Trophoblast cell (in vitro differentiated cells and primary cell): ENCODE measurements around the gene HOMER2.

Experiments used
- DNase-seq, 2 donors: peaks; one replicate each; pipeline ENCODE4 v3.0.0-alpha.2; 2016
- H2AFZ ChIP-seq: 2 replicates; pipeline ENCODE4 v1.6.1; 2013; ENCODE audit warnings: low read length, moderate library complexity, mild to moderate bottlenecking; ENCODE audit not compliant: insufficient read depth, poor library complexity
- H2AK5ac ChIP-seq: 2 replicates; pipeline ENCODE4 v1.6.1; 2013; ENCODE audit warnings: mild to moderate bottlenecking, low read length
- H2BK120ac ChIP-seq: 2 replicates; pipeline ENCODE4 v1.6.1; 2013; ENCODE audit warnings: low read length, mild to moderate bottlenecking, moderate library complexity; ENCODE audit not compliant: insufficient read depth, poor library complexity
- H2BK12ac ChIP-seq: 2 replicates; pipeline ENCODE4 v1.6.1; 2013; ENCODE audit warnings: mild to moderate bottlenecking, low read length, moderate library complexity
- H2BK5ac ChIP-seq: 2 replicates; pipeline ENCODE4 v1.6.1; 2013; ENCODE audit warnings: low read length, low read depth, moderate library complexity, mild to moderate bottlenecking; ENCODE audit not compliant: poor library complexity
- H3K14ac ChIP-seq: 2 replicates; pipeline ENCODE4 v1.6.1; 2013; ENCODE audit warnings: mild to moderate bottlenecking, low read length
- H3K18ac ChIP-seq: 2 replicates; pipeline ENCODE4 v1.6.1; 2013; ENCODE audit warnings: mild to moderate bottlenecking, low read length
- H3K23ac ChIP-seq: 2 replicates; pipeline ENCODE4 v1.6.1; 2013; ENCODE audit warnings: low read length
- H3K27ac ChIP-seq: 2 replicates; pipeline ENCODE4 v1.5.1; 2013; ENCODE audit warnings: low read depth, mild to moderate bottlenecking, inconsistent platforms, low read length, moderate library complexity
- H3K27me3 ChIP-seq: 2 replicates; pipeline ENCODE4 v1.6.1; 2013; ENCODE audit warnings: inconsistent platforms, mild to moderate bottlenecking, low read length, moderate library complexity; ENCODE audit not compliant: insufficient read depth
- H3K36me3 ChIP-seq, 2 experiments: 1 replicate in 1 of 2; 2 replicates in 1 of 2; pipeline ENCODE4 v1.6.1; 2013; ENCODE audit warnings: low read length in 2 of 2, mild to moderate bottlenecking in 2 of 2, moderate library complexity in 1 of 2; ENCODE audit not compliant: insufficient read depth in 2 of 2, control insufficient read depth in 1 of 2
- H3K4ac ChIP-seq: 2 replicates; pipeline ENCODE4 v1.6.1; 2013; ENCODE audit warnings: low read depth, mild to moderate bottlenecking, low read length, moderate library complexity
- H3K4me1 ChIP-seq, 2 experiments: 1 replicate in 1 of 2; 2 replicates in 1 of 2; pipeline ENCODE4 v1.6.1; 2013; ENCODE audit warnings: low read length in 2 of 2, mild to moderate bottlenecking in 2 of 2, moderate library complexity in 1 of 2; ENCODE audit not compliant: insufficient read depth in 2 of 2, control insufficient read depth in 1 of 2
- H3K4me2 ChIP-seq: 2 replicates; pipeline ENCODE4 v1.6.1; 2013; ENCODE audit warnings: inconsistent platforms, mild to moderate bottlenecking, low read length, moderate library complexity
- H3K4me3 ChIP-seq: 2 replicates; pipeline ENCODE4 v1.5.1; 2013; ENCODE audit warnings: mild to moderate bottlenecking, low read depth, low read length, inconsistent platforms
- H3K79me1 ChIP-seq: one replicate; pipeline ENCODE4 v1.6.1; 2013; ENCODE audit warnings: low read length
- H3K79me2 ChIP-seq: 2 replicates; pipeline ENCODE4 v1.6.1; 2013; ENCODE audit warnings: low read length, mild to moderate bottlenecking; ENCODE audit not compliant: control insufficient read depth, insufficient read depth, poor library complexity
- H3K9ac ChIP-seq: 2 replicates; pipeline ENCODE4 v1.6.1; 2013; ENCODE audit warnings: mild to moderate bottlenecking, low read length
- H3K9me3 ChIP-seq: 2 replicates; pipeline ENCODE4 v1.6.1; 2013; ENCODE audit warnings: low read depth, mild to moderate bottlenecking, control low read depth, inconsistent platforms, low read length; ENCODE audit not compliant: insufficient read depth
- H4K12ac ChIP-seq: 2 replicates; pipeline ENCODE4 v1.6.1; 2013; ENCODE audit warnings: low read depth, mild to moderate bottlenecking, low read length, moderate library complexity
- H4K8ac ChIP-seq: 2 replicates; pipeline ENCODE4 v1.6.1; 2013; ENCODE audit warnings: low read depth, mild to moderate bottlenecking, low read length, moderate library complexity
- H4K91ac ChIP-seq: one replicate; pipeline ENCODE4 v1.6.1; 2013; ENCODE audit warnings: low read depth, mild to moderate bottlenecking, low read length, moderate library complexity
- WGBS: extraction: QIAGEN DNeasy Blood & Tissue Kit; methylation state at CpG from one replicate; pipeline ENCODE4 v1.1.7; 2013; ENCODE audit warnings: missing lambda C conversion rate; ENCODE audit not compliant: insufficient read length, insufficient coverage; ENCODE audit errors: extremely low coverage; 5-methylcytosine and 5-hydroxymethylcytosine counted together

Gene HOMER2

GRCh38 chr15:82878325-82878724 is 74.2 kb downstream of the HOMER2 start:
- Histone ChIP-seq H3K27ac (no peak overlapping the region), H3K9me3 (peaks cover 2% of the 10 kb centered on the region), H4K12ac (no peak overlapping the region), H2AFZ (no peak overlapping the region), H3K79me2 (no peaks in the 10 kb centered on the region), H3K27me3 (no peaks in the 10 kb centered on the region), H4K8ac (no peak overlapping the region), H3K4ac (no peak overlapping the region), H4K91ac (no peak overlapping the region), H3K36me3 (no peaks in the 10 kb centered on the region), H3K79me1 (no peaks in the 10 kb centered on the region), H2AK5ac (no peak overlapping the region), H3K14ac (no peak overlapping the region), H3K23ac (no peak overlapping the region), H3K4me3 (no peak overlapping the region), H3K4me1 (no peaks in the 10 kb centered on the region), H2BK5ac (no peak overlapping the region), H2BK120ac (no peak overlapping the region), H2BK12ac (no peak overlapping the region), H3K9ac (no peak overlapping the region), H3K4me2 (no peak overlapping the region), H3K18ac (no peak overlapping the region)
- no CpG with 5 or more reads among the region's 5 CpGs for WGBS
- no peak for DNase-seq

GRCh38 chr15:82877825-82878224 is 74.7 kb downstream of the HOMER2 start:
- Histone ChIP-seq H2BK120ac (no peak overlapping the region), H4K91ac (no peak overlapping the region), H3K4me2 (no peak overlapping the region), H2AFZ (no peak overlapping the region), H2BK5ac (no peak overlapping the region), H3K4ac (no peak overlapping the region), H3K4me1 (no peaks in the 10 kb centered on the region), H4K8ac (no peak overlapping the region), H2AK5ac (no peak overlapping the region), H3K4me3 (no peak overlapping the region), H3K18ac (no peak overlapping the region), H3K36me3 (no peaks in the 10 kb centered on the region), H3K79me2 (no peaks in the 10 kb centered on the region), H3K79me1 (no peaks in the 10 kb centered on the region), H3K9ac (no peak overlapping the region), H4K12ac (no peak overlapping the region), H3K23ac (no peak overlapping the region), H2BK12ac (no peak overlapping the region), H3K9me3 (peaks cover 2% of the 10 kb centered on the region), H3K14ac (no peak overlapping the region), H3K27me3 (no peaks in the 10 kb centered on the region), H3K27ac (no peak overlapping the region)
- WGBS: no CpG with 5 or more reads among the region's 2 CpGs
- no peak for DNase-seq

DNA sequence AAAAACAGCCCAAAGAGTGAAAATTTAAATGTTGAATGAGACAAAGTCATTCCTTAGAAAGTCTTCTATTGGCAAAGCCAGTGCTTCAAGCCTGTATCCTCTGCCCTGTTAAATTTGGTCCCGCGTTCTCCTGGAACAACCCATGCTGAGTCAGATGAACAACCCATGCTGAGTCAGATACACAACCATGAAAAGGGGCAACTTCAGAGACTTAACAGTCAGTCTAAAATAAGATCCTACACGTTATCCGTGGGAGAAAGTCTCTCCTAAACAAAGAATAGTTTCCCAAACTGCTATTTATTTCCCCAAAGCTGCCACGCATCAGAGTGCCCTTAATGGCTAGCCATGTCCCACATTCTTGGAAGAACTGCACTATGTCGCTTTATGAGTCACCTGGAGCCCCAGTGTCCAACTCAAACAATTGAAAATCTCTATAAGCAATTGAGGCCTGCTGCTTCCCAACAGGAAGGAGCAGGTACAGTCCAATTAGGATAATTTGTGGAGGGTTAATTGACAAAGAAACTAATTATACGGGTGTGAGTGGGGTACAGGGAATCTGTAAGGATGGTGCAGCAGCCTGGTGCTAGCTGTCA is 77.0 kb downstream of the HOMER2 start:
- Histone ChIP-seq H3K9ac (no peak overlapping the region), H3K9me3 (no peaks in the 10 kb centered on the region), H3K14ac (no peak overlapping the region), H3K23ac (no peak overlapping the region), H3K79me1 (no peaks in the 10 kb centered on the region), H2BK120ac (no peak overlapping the region), H3K27me3 (no peaks in the 10 kb centered on the region), H3K36me3 (no peaks in the 10 kb centered on the region), H3K18ac (no peak overlapping the region), H2AFZ (no peak overlapping the region), H4K8ac (no peak overlapping the region), H2AK5ac (no peak overlapping the region), H2BK5ac (no peak overlapping the region), H2BK12ac (no peak overlapping the region), H3K4me3 (no peak overlapping the region), H3K79me2 (no peaks in the 10 kb centered on the region), H4K12ac (no peak overlapping the region), H4K91ac (no peak overlapping the region), H3K27ac (no peak overlapping the region), H3K4ac (no peak overlapping the region), H3K4me2 (no peak overlapping the region), H3K4me1 (no peaks in the 10 kb centered on the region)
- no CpG with 5 or more reads among the region's 7 CpGs for WGBS
- DNase-seq: no peak

DNA sequence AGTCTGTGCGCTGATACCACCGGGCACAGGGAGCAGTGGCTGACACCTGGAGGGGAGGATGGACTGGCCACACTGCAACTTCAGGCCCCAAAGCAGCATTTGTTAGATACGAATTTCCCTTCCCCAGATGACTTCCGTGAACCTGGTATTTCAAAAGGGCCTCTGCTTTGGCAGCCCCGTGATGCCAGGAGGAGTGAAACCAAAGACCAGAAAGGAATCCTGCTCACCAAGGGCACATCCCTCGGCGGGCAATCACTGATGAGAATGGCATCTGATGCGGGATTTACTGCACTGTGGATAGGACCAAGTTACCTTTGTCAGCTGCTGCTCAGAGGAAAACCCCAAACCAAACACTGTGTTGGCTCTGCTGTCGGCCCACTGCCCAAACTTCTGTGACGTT is 77.6 kb downstream of the HOMER2 start:
- Histone ChIP-seq H3K14ac (no peak overlapping the region), H3K27ac (no peak overlapping the region), H2BK120ac (no peak overlapping the region), H3K4ac (no peak overlapping the region), H3K4me2 (no peak overlapping the region), H3K18ac (no peak overlapping the region), H3K9ac (no peak overlapping the region), H2BK5ac (no peak overlapping the region), H4K8ac (no peak overlapping the region), H3K79me1 (no peaks in the 10 kb centered on the region), H2AK5ac (no peak overlapping the region), H4K12ac (no peak overlapping the region), H2BK12ac (no peak overlapping the region), H3K4me1 (no peaks in the 10 kb centered on the region), H3K79me2 (no peaks in the 10 kb centered on the region), H4K91ac (no peak overlapping the region), H2AFZ (no peak overlapping the region), H3K27me3 (no peaks in the 10 kb centered on the region), H3K23ac (no peak overlapping the region), H3K9me3 (no peaks in the 10 kb centered on the region), H3K4me3 (no peak overlapping the region), H3K36me3 (no peaks in the 10 kb centered on the region)
- no CpG with 5 or more reads among the region's 10 CpGs for WGBS
- no peak for DNase-seq
